Activated CD4-positive, alpha-beta T cell treated with anti-CD3 and anti-CD28 coated beads, Interleukin-2, amount 50 U/mL, for 48 hours (primary cell): ENCODE results near the gene MACROH2A1.
A peak's percentile ranks its signal among the peaks of the same experiment; 100 is the strongest.

Source experiments
- DNase-seq, 2 experiments: peaks; one replicate each; pipeline ENCODE4 v3.0.0-alpha.2; 2020

The MACROH2A1 gene

GRCh38 chr5:135329066-135329912 lies 69.7 kb downstream of the MACROH2A1 start:
- DNase-seq: no peak

DNA sequence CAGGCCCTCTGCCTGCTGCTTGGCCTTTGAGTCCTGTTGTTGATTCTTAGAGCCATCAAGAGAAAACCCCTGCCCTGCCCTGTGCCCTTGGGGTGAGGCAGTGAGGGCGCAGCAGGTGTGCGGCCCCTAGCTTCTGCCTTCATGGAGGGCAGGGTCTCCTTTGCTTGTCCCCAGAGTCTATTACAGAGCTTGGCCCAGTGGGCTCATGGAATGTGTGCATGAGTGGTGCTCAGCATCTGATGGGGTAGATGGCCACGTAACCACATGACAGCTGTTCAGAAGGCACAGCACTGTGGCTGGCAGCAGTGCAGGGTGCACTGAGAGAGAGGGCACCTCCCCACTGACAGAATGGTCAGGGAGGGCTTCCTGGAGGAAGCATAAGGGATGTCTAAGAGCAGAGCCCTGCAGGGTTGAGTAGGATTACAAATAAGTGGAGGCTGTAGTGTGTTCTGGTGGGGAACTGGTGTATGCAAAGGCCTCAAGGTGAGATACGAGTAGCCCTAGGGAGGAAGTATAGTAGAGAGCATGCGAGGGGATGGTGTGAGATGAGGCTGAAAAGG lies 70.8 kb downstream of the MACROH2A1 start:
- no peak for DNase-seq

DNA sequence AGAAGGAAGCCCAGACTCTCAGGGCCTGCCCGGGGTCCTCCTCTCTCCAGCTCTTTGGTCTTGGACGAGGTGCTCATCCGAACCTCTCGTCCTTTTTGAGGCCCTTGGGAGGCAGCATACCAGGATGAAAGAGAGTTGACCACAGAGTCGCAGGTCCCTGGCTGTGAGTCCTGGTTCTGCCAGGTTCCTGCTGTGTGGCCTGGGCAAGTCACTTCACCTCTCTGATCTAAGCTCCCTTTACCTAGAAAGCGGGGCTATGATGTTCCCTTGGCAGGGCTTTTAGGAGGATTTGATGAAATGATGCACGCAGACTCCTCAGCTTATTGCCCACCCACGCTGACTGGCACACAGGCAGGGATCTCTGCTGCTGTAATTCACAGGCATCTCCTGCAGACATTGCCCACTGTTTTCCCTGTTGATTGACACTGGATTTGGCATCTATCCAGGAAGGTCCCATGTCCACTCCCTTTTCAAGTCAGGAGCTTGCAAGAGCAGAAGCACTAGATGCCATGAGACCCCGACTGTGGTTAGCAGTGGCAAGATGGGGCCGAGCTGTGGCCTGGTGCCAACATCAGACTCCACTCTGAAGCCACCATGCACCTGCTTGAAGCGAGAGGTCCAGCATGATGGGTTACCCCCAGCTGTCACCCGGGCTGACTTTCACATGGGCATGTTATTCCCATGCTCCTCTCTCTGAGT lies 71.5 kb downstream of the MACROH2A1 start:
- no peak for DNase-seq

DNA sequence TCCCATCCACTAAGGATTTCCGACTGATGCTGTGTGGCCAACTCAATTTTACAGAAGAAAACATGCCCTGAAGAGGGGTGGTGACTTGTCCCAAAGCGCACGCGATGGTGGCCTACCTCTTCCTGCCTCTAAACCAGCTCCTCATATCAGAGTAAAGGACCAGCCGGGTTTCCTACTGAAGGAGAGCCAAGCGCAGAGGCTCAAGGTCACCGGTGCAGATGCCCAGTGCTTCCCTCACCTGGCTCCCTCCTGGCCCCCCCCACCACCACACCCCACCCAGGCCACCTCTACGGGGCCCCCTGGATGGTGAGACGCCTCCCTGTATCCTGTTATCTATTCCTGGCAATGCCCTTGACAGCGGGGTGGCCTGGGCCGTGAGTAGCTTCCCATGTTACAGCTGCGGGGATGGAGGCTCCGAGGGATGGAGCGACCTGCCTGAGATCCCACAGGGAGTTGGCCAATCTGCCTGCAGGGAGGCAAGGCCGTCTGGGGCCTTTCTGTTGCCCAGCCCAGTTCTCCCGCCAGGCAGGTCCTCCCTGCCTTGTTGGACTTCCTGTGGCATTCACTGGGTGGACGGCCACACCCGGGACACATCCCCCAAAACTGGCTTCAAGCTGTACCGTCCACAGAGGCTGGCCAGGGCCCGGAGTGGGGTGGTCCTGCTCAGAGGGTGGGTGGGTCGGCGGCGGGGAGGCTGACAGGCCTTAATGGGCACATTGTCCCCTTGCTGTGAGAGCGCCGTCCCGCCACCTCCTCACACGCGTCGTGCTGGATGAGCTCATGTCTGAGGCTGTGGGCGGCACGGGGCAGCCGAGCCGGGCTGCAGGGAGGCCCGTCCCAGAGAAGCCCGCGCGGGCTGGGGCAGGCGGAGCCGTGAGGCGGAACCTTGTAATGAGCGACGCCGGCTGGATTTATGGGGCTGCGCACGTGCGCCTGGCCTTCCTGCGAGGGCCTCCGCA lies 72.5 kb downstream of the MACROH2A1 start:
- DNase-seq: no peak

- peak; percentile 7 to 24 for DNase-seq
Measured at GRCh38 chr5:135324897-135325650, 74.0 kb downstream of the MACROH2A1 start.

DNA sequence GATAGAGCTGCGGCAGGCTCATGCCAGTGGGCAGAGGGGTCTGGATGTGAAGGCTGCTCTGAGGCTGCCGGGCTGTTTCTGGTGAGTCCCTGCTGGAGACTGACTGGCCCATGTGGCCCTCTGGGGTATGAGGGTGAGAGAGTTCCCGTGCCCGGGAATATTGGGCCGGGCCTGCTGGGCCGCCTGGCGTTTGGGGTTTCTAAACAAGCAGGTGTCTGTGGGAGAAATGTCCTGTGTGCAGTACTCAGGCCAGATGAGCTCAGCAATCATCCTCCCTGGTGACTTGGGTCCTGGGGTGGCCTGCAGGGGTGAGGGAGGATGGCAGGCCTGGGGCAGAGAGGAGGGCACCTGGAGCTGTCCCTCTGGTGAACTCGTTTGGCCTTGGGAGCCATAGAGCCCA lies 74.9 kb downstream of the MACROH2A1 start:
- DNase-seq: no peak

DNA sequence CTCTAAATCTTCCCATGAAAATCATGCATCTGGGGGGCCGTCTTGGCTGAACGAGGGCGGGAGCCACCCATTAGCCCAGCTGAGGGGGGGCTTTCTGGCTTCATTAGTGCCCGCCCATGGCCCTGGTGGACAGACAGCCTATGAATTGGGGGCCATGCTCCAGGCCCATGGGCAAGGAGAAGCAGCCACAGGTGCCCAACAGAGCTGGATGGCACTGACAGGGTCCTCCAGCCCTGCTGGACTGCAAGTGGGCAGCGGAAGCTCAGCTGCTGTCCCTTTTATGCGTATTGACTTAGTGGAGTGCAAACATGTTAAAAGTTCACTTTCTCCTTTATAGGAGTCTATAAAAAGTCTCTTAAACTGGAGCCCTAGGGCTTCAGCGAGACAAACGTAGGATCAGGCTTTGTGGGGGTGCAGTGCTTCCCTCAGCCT lies 75.3 kb downstream of the MACROH2A1 start:
- DNase-seq: no peak

GRCh38 chr5:135323227-135323626 lies 75.8 kb downstream of the MACROH2A1 start:
- no peak for DNase-seq

DNA sequence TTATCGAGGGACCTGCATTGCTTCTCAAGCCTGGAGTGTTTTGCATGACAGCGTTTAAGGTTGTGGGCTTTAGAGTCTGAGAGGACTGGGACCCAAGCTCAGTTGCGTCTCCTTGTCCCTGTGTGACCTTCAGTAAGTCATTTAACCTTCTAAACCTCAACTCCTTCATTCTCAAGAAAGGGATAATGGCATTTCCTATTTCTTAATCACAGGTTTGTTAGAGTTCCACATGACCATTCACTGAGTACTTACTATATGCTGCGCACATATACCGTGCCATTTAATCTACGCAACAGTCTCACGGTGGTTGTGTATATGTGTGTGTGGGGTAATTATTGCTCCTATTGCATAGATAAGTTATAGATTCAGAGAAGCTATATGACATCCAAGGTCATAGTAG lies 76.3 kb downstream of the MACROH2A1 start:
- no peak for DNase-seq

GRCh38 chr5:135322271-135322670 lies 76.8 kb downstream of the MACROH2A1 start:
- DNase-seq: no peak

DNA sequence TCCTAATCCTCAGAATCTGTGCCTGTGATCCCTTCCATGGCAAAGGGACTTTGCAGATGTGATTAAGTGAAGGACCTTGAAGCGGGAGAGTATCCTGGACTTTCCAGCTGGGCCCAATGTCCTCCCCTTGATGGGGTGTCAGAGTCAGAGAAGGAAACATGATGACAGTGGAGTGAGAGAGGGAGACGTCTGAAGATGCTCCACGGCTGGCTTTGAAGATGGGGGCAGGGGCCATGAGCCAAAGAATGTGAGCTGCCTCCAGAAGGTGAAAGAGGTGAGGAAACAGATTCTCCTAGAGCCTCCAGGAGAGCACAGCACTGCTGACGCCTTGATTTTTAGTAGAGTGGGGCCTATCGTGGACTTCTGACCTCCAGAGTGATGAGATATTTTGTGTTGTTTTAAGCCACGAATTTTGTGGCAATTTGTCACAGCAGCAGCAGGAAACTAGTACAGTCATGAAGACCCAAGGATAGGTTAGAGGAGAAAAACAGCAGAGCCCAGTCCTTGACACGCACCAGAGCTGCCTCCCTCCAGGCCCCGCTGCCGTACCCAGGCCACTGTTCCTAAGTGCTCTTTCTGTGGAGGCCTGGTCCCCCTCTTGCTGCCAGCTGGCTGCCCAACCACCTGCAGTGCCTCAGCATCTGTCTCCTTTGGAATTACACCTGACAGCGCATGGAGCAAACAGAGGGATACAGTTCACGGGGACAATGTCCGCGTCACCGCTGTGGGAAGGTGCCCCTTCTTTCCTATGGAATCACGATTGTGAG lies 78.1 kb downstream of the MACROH2A1 start:
- DNase-seq: no peak

DNA sequence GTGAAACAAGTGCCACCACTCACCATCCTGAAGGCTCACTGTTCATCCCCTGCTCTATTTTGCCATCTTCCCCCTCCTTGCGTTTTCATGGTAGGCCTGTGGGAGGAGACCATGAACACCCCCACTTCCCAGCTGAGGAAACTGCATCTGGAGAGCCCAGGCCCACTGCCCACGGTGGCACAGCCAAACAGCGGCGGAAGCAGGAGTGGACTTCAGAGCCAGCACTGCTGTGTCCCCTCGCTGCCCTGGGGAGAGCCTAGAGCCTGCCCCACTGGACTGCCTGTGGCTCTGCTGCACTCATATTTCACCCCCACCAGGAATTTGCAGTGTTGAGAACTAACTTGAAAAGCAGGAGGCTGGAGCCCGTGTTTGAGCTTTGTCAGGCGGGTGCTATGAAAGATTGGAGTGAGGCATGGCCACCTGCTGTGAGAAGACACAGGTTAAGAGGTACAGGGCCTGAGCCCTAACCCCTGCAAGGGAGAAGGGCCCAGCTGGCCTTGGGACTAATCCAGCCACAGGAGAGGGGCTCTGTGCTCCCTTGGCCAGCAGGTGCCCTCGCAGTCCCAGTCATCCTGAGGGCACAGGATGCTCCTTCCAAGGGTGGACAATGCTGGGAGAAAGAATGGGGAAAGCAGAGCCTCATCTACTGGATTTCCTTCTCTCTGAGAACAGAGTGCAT lies 79.0 kb downstream of the MACROH2A1 start:
- no peak for DNase-seq

GRCh38 chr5:135319458-135319857 lies 79.6 kb downstream of the MACROH2A1 start:
- no peak for DNase-seq

DNA sequence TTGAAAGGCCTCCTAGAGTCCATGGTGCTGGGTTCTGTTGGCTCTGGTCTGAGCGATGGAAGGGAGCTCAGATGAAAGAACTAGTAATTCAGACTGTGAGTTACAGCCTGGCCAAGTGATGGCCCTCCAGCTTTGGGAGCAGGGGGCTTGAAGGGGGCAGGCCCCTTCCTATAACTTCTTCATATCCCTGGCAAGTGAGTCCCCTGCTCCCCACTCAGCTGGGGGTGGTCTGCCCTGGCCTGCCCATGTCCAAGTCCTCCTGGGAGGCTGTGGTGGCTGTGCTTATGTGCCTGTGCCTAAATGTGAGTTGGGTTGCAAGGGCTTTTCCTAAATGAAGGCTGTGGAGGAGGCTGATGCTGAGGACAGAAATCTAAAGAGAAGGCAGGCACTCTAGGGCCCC lies 80.1 kb downstream of the MACROH2A1 start:
- DNase-seq: no peak

DNA sequence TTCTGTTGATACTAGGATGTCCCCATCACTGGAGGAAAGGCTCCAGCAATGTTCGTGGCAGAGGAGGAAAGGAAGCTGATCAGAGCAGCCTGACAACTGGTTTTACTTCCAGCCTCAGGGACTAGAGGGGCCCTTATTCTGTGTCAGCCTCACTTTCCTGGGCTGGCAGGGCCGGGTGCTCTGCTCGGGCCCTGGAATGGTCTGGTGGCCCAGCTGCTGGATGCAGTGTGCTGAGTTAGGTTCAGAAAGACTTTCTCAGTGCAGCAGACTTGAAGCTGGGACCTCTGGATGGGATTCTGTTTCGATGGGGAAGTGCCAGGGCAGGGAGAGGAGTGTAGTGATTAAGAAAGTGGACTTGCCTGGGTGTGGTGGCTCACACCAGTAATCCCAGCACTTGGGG lies 81.0 kb downstream of the MACROH2A1 start:
- no peak for DNase-seq

- no peak for DNase-seq
Measured at GRCh38 chr5:135317286-135317685, 81.7 kb downstream of the MACROH2A1 start.

DNA sequence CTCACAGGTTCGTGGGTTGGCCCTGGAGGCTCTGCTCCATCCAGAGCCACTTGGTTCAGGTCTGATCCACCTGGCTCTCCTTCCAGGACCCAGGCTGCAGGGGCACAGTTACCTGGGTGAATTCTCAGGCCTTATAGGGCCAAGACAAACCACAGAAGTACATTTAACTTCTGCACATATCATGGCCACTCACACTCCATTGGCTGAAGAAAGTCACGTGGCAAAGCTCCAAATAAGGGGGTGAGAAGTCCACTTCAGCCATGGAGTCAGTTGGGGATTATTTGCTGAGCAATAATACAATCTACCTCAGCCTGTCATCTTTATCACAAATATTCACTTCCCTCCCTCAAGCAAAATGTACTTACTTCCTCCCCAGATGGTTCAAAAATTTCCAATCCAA lies 83.6 kb downstream of the MACROH2A1 start:
- no peak for DNase-seq

- DNase-seq: no peak
Measured at GRCh38 chr5:135313946-135314345, 85.1 kb downstream of the MACROH2A1 start.

DNA sequence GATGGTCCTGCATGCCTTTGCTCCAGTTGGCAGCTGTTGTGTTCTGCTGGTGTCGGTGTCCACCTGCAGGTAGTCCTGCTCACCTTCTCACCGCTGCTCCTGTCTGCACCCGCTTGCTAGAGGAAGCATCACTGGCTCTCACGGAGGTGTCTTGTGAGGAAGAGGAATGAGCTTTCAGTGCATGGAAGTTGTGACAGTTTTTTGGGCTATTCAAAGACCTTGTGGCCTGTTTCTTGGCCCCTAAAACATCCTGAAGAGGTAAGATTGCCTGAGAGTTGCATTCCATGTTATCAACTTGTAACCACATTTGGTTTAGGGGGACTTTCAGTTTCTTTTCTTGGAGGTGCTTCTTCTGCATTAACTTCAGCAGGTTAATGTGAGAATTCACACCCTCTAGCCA lies 85.6 kb downstream of the MACROH2A1 start:
- DNase-seq: no peak

GRCh38 chr5:135312255-135312935 lies 86.6 kb downstream of the MACROH2A1 start:
- DNase-seq: no peak
